Adipose tissue (tissue), 3 donors: ENCODE results near the gene LGI2. TPM values are rescaled to one million over a fixed set of nuclear protein-coding genes. Genes with fewer than 3 reads are reported as not detected.
"Not testable (repeated sequence)": the region's sequence is repeated elsewhere in the genome, so short reads cannot be mapped to it uniquely, and the experiment has no call there.

Experiments used
- H3K27ac ChIP-seq: one replicate; pipeline ENCODE4 v1.5.1; 2013; ENCODE audit warnings: low read depth, low read length
- WGBS, 3 donors: extraction: QIAGEN DNeasy Blood & Tissue Kit; methylation state at CpG; one replicate each; pipeline ENCODE4 v1.1.7; 2013; 5-methylcytosine and 5-hydroxymethylcytosine counted together
- polyA plus RNA-seq, 3 donors: library from polyadenylated mRNA; stranded (reverse); fragments of 200-250 nt; gene quantifications; one replicate each; pipeline ENCODE4 v1.2.3, GENCODE V29; 2013
- donor health status: healthy with polysubstance abuse.
- donor health status: Bipolar disorder and iron deficiency.
- donor health status: healthy.

Gene LGI2
- polyA plus RNA-seq, 3 donors = 0.98 to 2.4 (median 1.9) TPM

DNA sequence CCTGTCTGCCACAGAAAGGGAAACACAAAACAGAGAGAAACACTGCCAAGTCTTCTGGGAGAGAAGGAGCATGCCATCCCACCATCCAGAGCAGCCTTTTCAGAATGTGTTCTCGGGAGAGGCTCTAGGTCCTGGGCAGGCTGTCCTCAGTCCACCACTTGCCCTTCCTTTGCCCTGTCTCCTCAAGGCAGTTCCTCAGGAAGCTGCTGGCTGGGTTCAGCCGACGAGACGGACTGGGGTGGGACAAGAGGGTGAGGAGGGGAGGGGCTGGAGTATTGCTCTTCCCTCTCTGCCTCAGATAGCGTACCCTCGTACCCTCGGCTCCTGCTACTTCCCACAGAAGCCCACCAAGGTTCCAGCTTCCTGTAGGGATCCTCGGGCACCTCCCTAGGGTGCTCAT is 26.6 kb upstream of the LGI2 start:
- H3K27ac ChIP-seq = no peak overlapping the region
- WGBS, 3 donors = 48 to 75% (median 49%) methylated on average over 8 of the region's 8 CpGs

DNA sequence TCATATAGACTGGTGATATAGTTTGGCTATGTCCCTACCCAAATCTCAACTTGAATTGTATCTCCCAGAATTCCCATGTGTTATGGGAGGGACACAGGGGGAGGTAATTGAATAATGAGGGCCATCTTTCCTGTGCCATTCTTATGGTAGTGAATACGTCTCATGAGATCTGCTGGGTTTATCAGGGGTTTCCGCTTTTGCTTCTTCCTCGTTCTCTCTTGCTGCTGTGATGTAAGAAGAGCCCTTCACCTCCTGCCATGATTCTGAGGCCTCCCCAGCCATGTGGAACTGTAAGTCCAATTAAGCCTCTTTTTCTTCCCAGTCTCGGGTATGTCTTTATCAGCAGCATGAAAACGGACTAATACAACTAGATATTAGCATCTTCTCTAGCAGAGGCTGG is 21.3 kb upstream of the LGI2 start:
- H3K27ac ChIP-seq = not testable (repeated sequence)
- WGBS, 3 donors = 93 to 95% (median 94%) methylated on average over 5 of the region's 5 CpGs

DNA sequence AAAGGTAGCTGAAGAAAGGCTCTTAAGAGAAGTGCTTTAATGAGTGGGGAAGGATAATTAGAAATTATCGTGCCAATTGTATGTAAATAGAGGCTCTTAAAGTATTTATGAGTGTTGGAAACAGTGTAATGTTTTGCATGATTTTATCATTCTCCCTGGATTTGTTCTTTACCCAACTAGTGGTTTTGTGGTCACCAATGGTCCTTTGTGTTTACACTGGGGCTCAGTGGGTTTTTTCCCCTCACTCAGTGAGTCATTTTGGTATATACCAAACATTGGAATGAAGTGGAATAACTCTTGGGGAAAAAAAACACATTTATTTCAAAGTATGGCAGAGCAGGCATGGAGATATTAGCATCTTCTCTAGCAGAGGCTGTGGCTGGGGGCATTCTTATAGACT is 20.8 kb upstream of the LGI2 start:
- WGBS, 3 donors = 90 to 96% (median 91%) methylated on average over 1 of the region's 1 CpG
- H3K27ac ChIP-seq = no peak overlapping the region

DNA sequence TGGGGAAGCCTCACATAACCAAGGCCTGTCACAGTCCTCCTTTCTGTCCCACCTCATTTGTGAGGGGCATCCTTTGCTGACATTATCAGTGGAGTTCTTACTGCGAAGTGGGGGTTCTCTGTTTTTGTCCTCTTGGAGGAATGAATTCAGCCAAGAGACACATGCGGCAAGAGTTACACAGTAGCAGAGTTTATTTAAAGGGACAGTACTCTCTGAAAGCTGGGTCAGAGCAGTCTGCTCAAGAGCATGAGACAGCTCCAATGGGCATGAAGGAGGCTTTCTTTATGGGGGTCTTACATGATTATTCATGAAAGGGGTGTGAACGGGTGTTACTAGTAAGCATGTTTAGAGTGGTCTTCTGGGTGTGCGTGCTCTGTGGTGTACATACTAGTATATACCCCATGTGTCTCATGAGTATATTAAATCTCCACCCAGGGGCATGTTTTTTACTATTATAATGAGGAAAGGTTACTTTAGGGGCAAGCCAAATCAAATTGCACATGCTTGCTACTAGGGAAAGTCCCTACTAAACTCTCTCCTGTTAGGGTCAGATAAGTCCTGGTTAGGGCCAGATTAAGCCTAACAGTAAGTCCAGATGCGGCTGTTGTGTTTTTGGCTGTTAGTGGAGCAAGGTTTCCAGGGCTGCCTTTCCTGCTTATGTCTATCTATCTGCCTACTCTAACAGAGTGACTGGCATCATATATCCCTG is 19.8 kb upstream of the LGI2 start:
- WGBS, 3 donors = 88 to 95% (median 93%) methylated on average over 5 of the region's 5 CpGs
- H3K27ac ChIP-seq = no peak overlapping the region

DNA sequence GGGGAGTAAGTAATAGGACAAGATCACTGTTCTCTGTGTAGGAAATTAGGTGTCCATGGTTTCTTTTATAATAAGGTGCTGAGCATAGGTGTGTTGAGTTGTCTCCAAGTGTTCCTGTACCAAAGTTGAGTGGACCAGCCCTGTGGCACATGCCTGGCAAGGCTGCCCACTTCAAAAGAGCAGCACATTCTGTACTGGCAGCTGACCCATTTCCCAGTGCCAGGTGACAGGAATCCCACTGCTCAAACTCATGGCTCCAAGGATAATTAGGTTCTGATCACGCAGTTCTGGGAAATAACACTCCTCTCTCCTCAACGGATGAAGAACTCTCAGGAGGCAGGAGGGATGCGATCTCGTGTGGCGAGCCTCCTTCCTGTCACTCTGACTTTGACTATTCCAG is 12.8 kb upstream of the LGI2 start:
- WGBS, 3 donors = 57 to 76% (median 68%) methylated on average over 5 of the region's 5 CpGs
- H3K27ac ChIP-seq = no peak overlapping the region

DNA sequence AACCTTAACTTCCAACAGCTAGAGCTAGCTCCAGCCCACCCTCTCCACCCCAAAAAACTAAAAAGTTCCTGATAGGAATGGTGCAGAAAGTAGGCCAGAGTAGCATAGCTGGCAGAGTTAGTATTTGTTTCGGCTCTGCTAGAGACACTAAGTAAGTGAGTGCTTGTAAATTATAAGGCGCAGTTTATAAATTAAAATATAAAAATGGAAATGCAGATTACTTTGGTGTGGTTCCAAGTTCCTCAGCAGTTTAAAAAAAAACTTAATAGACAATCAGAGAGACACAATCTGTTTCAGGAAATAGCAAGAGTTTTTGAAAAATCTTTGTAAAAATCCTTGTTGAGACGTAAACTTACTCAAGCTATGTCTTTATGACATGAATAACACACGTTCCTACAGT is 2.8 kb upstream of the LGI2 start:
- WGBS, 3 donors = 84 to 98% (median 87%) methylated on average over 4 of the region's 4 CpGs
- H3K27ac ChIP-seq = no peak overlapping the region

DNA sequence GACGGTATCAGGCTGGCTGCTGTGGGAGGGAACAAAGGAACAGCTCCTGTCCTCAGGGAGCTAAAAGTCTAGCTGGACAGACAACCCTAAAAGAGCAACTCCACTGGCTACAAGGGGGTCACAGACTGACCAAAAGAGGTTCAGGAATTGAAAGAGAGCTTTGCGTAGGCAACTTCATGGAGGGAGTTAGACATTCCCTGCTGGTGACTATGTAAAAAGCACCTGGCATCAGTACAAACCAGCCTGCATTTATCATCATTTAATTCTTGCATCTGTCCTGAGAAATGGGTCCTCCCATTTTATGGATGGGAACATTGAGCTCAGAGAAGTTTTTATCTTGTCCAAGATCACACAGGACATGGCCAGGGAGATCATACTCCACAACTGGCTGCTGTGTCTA is 1.4 kb upstream of the LGI2 start:
- no peak overlapping the region for H3K27ac ChIP-seq
- WGBS, 3 donors = 77 to 83% (median 82%) methylated on average over 2 of the region's 2 CpGs

DNA sequence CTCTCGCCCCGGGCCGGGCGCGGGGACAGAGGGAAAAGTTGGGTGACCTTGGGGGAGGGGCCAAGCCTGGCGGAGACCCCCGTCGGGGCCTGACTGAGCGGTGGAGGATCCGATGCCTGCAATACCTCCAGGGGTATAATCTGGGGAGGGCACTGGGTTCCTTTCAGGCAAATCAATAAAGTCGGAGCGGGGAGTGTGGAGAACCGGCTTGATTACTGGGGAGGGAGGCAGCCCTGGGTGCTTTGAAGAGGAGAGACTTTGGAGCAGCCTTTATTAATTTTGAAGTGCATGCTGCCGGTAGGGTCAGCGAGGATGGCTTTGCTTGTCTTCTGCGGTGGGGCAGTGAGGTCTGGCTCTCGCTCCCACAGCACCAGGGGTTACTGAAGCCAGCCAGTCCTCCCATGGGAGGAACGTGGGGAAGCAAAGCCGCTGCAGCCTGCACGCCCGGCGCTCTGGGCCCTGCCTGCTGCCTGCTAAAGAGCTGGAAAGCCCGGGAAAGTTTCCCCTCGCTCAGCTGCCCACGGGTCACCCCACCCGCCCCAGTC is 403 bp upstream of the LGI2 start:
- WGBS, 3 donors = 2 to 5% (median 5%) methylated on average over 25 to 26 of the region's 26 CpGs
- no peak overlapping the region for H3K27ac ChIP-seq

DNA sequence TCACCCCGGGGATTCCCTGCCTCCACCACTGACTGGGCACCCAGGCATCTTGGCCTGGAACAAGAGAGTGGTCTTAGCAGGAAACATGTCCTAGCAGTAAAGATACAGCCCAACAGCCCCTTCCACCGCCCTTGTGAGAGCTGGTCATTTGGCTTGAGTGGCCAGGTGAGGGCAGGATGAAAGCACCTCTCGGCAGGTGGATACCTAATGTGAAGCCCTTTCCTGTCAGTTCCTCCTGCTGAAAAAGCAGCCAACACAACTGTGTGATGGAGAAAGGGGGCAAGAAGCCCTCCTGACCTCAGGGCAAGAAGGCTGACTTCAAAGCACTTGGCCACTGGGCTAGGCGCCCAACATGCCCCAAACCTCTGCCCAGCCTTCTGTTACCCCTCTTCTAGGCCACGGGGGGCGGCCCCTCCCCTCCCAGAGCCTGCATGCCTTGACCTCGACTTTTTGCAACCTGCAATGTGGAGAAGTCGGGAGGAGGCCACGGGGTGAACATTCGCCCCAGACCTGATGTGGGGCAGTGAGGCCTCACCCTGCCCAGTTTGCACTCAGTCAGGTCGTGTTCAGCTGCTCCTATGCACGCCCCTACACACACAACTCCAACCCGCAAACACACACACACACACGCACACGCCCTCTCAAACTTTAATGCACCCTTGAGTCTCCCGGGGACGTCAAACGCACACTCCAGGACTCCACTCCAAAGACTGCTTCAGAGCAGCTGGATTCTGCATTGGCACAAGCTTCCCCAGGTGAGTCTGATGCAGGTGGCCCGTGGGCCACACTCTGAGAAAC is 1.1 kb downstream of the LGI2 start:
- 28 to 49% (median 47%) methylated on average over 19 of the region's 19 CpGs for WGBS, 3 donors
- no peak overlapping the region for H3K27ac ChIP-seq

DNA sequence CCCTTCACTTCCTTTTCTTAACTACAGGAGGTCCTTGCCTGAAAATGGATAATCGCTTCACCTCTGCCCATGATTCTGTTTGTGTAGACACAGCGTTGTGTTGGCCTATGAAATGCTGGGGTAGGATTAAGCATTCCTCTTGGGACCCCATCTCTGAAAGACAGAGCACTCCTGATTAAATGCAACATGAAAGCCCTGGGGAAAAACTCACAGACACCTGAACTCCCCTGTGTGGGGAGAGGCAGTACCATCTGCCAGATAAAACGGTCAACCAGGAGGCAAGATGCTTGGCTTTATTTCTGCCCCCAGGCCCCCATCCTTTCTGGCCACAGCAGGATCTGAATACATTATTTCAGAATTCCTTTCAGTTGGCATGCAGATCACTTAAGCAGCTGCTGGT is 1.9 kb downstream of the LGI2 start:
- WGBS, 3 donors = 87 to 95% (median 88%) methylated on average over 3 of the region's 3 CpGs
- H3K27ac ChIP-seq = no peak overlapping the region

DNA sequence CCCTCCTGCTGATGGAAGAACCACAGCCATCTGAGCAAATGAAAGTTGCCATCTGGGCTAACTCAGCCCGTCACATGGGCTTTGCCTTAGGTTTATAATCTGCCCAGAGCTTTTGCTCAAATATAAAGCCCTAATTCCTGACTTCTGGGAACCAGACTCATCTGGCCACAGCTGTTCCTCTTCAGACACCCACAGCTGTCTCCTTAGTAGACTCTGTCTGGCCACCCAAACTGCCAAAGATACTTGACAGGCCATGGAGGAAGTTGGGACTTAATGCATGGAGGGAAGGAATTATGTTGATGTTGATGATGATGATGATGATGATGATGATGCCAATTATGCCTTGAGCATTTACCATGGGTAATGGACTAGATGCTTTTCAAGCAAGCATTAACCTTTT is 8.0 kb downstream of the LGI2 start:
- WGBS, 3 donors = 93 to 95% (median 95%) methylated on average over 1 of the region's 1 CpG
- H3K27ac ChIP-seq = no peak overlapping the region

DNA sequence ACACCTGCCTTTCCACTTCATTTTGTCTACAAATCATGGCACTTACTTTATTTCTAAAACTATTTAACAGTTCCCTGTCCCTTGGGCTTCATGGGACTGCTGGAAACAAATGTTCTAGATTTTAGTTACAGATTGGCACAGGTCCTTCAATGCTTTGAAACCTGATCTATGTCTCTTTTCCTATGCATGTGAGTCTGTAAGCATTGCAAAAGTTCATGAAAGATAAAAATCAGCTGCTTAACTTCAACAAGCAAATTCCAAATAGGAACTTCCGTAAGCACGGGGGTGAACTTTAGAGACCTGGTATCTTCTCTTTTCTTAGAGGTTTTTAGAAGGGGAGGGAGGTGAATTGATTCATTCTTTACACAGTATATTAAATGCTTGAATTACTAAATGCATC is 9.5 kb downstream of the LGI2 start:
- 78 to 82% (median 78%) methylated on average over 2 of the region's 2 CpGs for WGBS, 3 donors
- no peak overlapping the region for H3K27ac ChIP-seq

DNA sequence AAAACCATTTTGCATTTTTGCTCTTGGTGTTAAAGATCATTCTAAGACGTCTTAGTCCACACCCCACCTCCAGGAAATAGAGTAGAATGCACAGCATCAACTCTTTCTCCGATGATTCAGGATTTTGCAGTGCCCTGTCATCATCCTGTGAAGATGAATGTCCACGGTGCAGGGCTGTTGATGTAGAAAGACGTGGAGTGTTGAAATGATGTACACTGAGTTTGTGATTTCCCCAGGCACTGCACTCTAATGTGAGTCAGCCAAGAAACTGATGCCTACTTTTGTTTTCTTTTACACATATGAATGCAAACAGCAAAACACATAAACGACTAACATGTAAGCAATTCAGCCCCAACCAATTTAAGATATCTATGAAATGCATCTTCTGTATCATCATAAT is 10.5 kb downstream of the LGI2 start:
- H3K27ac ChIP-seq = no peak overlapping the region
- WGBS, 3 donors = 34 to 78% (median 72%) methylated on average over 5 of the region's 5 CpGs

DNA sequence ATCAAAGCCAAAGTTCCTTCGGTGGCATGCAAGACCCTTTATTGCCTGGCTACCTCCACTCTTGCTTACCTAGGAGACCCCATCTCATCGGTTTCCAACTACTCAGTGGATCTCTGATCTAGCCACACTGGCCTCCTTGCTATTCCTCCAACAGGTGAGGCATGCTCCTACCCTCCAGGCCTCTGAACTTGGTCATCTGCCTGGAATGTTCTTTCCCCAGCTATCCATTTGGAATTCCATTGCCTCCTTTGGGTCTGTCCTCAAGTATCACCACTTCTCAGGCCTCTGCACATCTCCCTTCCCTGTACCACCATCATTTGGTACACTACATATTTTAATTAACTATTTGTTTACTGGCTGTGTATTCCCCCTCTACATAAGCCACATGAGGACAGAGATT is 11.2 kb downstream of the LGI2 start:
- 77 to 90% (median 89%) methylated on average over 2 of the region's 2 CpGs for WGBS, 3 donors
- no peak overlapping the region for H3K27ac ChIP-seq

DNA sequence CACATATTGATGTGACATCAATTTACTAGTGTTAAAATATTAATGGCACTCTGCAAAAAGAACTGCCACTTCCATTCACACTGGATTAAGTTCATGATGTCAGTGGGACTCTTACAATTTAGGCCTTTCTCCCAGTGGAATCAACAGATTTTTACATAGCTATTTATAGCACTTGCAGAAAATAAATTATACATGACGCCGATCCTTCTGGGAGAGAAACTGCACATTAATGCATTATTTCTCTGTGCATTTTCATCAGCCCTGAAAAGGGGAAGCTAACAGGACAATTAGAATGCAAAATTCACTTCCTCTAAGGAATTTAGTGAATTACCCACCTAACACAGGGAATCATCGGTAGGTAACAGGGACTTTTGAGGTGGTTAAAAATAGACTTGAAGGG is 15.7 kb downstream of the LGI2 start:
- WGBS, 3 donors = 31 to 55% (median 41%) methylated on average over 3 of the region's 3 CpGs
- no peak overlapping the region for H3K27ac ChIP-seq

DNA sequence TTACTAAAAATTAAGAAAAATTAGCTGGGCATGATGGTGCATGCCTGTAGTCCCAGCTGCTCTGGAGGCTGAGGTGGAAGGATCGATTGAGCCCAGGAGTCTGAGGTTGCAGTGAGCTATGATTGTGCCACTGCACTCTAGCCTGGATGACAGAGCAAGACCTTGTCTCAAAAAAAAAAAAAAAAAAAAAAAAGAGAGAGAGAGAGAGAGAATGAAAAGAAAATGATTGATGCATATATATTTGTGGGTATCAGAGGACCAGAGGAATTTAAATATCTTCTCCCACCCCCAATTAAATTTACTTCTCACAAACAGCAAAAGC is 16.1 kb downstream of the LGI2 start:
- 90 to 95% (median 90%) methylated on average over 1 of the region's 1 CpG for WGBS, 3 donors
- not testable (repeated sequence) for H3K27ac ChIP-seq

DNA sequence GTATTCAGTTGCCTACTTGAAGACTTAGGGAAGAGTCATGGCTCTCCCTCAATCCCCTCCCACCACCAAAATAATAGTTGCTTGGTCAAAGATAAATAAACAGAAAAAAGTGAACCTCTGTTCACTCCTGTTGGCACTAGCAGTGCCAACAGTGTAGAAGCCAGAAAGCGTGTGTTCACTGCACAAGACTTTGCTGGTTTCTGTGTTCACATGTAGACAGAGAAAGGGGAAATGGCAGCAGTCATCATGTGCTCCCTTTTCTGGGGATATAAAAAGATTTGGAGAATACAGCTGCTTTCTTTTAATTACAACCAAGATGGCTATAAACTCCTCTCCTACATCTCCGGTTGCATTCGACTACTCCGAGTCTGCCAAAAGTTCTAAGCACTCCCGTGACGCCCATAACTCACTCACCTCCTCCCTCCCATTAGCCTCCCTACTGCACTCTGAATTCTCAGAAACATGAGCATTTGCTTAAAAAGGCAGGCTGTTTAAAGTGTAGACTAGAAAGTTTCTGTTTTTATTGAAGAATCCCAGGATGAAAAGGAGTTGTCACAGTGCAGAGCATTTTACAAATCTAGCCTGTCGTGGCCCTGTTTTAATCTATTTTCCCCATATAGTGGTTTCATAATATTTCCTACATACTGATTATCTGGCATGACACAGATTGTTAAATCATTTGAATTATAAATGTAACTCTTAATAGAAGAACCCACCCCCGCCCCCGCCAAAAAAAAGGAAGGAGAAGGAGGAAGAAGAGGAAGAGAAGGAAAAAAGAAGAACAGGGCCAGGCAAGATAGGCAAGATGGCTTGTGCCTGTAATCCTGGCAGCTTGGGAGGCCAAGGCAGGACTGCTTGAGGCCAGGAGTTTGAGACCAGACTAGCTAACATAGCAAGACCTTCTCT is 16.7 kb downstream of the LGI2 start:
- no peak overlapping the region for H3K27ac ChIP-seq
- WGBS, 3 donors = 39 to 82% (median 42%) methylated on average over 9 of the region's 9 CpGs

DNA sequence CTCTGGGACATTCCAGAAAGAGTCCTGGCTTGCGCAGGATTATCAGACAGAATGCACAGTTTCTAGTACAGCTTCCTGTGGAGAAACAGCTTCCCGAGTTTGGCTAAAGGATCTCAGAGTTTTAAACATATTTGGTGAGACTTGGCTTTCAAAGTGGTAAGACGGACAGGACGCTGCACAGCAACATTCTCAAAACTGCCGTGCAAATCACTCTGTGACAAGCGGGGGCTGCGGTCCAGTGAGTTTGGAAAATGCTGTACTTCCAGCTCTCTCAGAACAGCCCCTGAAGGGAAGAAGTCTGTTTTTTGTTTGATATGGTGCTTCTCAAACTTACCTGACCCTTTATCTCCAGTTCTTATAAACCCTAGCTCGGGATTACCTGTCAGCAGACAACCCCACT is 18.1 kb downstream of the LGI2 start:
- no peak overlapping the region for H3K27ac ChIP-seq
- WGBS, 3 donors = 90 to 93% (median 92%) methylated on average over 8 of the region's 8 CpGs
